NK-92 (cell line): ENCODE measurements around the gene DCDC2C.

Source experiments
- DNase-seq: peaks from one replicate; lab custom pipeline; 2025; ENCODE audit not compliant: unreplicated experiment; lab: John Stamatoyannopoulos, UW

The DCDC2C gene

DNA sequence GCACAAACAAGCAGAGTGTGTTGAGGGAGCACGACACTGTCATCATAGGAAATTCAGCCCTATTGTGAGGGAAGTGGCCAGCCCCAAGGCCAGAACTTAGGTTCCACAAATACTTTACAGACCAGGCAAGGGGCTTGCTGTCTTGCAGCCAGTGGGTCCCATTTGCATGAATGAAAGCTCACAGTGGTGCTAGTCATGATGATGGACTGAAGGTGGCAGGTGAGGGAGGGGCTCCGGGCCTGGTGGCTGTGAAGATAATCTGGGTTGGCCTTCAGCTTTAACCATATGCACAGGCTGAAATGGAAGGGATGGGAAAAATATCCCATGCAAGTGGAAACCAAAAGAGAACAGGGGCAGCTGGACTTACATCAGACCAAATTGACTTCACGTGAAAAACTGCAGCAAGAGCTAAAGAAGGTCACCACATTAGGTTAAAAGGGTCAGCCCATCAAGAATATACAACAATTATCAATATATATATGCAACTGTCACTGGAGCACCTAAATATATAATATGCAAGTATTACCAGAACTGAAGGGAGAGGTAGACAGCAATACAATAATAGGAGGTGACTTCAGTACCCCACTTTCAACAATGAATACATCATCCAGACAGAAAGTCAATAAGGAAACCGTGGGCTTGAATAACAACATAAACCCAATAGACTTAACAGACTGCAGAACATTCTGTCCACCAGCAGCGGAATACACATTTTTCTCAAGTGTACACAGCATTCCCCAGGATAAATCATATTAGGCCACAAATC is 39.6 kb downstream of the DCDC2C start:
- no peak for DNase-seq

DNA sequence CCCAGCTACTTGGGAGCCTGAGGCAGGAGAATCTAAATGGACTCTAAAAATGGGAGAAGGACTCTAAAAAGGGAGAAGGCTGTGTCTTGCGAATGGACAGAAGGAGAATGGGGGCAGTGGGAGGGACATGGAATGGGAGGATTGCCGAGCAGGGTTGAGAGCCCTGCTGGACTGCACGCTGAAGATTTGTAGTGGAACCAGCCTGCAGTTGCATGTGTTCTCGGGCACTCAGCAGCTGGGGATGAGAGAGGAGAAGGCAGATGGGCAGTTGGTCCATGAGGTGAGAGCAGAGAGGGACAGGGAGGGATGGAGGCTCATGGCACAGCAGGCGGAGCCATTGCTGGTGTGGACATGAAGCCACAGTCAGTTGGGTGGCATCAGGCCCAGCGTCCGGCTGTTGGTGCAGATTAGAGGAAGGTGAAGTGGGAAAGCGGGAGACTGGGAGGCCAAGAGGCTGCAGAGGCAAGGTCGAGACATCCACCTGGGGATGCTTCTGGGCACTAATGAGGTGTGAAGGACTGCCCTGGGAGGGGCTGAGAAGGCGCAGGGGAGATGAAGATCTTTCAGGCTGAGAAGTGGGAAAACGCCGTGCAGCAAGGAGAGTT is 40.7 kb downstream of the DCDC2C start:
- DNase-seq, result no peak

DNA sequence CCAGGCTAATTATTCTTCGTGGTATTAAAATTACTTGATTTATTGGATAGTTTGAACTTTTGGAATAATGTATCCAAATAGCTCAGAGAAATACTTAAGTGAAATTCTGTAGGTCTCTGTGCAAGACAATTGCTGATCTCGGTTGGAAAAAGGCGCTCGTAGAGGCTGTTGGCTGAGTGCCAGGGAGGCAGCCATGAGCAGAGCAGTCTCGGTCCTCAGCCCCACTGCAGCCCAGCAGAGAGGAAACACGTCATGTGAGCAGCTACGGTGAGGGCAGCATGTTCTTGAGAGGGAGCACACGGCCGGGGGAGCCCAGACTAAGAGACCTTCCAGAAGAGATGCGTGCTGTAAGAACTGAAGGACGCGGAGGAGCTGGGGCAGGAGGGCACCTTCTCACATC is 42.5 kb downstream of the DCDC2C start:
- DNase-seq, result no peak

DNA sequence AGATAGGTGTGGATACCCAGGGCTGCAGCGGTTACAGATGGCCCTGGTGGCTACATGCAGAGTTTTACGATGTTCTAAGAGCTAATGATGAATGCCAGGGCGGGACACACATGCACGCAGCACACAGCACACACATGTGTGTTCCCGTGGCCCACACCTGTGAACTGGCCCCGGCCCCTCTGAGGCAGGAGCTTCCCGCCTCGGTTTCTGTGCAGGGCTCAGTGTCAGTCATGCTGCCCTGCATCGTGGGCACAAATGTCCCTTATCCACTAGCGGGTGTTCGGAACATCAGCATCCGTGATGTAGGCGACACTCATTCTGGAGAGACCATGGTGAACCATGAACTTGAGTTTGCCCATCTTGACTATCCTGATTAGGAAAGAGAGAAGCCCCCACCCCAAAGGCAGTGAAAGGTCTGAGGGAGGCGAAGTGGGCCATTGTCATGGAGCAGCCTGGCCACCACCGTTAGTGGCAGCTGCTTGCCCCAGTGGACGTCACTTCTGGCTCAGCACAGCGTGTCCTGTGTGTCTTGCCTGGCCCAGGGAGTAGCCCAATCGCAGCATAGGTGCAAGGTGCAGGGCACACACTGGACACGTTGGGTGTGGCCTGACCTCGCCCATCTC is 43.8 kb downstream of the DCDC2C start:
- no peak for DNase-seq

DNA sequence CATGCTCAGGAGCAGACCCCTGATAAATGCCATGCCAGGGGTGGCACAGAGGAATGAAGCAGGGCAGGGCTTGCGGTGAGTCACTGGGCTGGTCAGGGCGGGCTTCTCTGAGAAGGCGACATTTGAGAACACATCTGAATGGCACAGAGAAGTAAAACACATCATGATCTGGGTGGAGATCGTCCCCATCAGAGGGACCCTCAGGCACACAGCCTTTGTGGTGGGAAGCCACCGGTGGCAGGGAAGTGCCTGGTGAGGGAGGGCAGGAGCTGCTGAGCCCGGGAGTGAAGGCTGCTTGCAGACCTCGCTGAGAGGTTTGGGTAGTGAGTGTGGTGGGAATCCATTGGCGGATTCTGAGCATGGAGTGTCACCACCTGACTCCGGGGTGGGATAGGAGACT is 44.5 kb downstream of the DCDC2C start:
- no peak for DNase-seq

DNA sequence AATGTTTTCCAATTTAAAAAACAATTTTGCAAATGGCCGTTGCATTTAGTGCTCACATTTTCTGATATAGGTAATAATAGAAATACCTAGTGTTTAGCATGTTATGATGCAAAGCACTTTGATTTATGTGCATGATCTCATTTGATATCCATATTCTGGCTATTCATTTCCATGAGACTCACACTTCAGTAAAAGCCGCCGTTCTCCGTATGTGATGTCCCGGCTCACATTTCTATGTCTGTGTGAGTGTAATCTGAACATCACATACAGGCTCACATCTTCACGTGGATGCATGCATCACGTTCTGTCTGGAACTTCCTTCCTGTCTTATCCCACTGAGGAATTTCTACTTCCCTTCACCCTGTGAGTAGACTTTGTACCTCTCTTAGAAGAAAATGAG is 45.8 kb downstream of the DCDC2C start:
- no peak for DNase-seq

DNA sequence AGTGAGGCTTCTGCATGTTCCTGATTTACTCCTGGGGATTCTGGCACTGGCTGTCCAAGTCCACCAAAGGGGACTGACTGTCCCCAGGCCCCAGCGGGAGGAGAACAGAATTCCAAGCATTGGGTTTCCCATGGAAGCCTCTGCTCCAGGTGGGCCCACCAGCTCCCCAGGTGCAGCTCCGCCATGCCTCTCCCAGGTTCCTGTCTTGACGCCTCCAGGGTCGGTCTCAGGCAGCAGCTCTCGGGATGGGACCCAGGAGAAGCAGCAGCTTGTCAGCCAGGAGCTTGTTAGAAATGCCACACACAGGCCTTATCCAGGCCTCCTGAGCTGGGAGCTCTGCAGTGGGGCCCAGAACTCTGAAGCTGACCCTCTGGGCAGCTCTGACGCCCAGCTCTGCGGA is 47.9 kb downstream of the DCDC2C start:
- no peak for DNase-seq

DNA sequence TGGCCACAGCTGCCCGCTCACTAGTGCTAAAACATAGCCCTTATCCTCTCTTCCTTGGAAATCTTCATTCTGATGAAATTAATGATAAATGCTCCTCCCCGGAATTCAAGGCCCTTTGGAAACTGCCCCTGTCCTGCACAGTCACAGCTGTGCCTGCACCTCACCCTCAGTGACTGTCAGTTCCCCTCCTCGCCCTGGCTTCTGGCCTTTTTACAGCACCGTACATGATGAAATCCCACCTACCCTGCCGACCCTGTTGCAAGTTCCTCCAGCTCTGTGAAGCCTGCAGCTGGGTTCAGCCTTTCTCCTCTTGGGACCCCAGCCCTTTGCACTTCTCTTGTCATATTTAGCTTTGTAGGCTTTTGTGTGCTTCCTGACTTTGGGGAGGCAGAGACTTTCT is 48.4 kb downstream of the DCDC2C start:
- DNase-seq, result no peak

DNA sequence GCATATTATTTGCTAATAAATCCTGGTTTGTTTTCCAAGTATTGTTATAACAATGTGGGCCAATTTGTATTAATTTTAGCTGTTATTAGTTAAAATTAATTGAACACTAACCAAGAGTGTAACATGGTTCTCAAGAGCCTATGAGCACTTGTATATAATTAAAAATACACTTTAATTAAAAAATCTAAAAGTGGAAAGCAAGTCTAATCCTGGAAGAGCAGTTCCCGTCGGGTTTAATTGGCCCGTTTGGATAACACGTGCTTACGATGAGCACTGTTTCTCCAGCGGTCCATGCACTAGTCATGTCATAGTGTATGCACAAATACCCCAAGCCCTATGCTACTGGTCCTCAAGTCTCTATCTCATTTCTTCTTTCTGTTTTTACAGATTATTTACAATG is 49.0 kb downstream of the DCDC2C start:
- DNase-seq, result no peak

DNA sequence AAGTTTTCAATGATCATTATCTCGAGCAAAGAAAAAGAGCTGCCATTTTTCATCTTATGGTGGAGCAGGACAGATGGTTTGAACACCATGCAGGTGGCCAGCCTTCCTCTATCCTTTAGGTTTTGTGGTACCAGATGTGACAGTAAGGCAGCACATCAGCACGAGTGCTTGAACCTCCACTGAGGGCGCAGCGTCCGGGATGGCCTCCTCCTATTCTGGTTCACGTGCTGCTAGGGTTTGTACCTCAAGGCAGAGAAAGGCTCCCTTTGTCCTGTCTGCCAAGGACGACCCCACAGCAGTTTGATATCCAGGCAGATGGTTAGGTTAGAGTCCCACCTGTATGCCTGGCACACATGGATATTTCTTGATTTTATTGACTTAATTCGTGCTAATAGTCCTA is 50.2 kb downstream of the DCDC2C start:
- DNase-seq, result no peak

DNA sequence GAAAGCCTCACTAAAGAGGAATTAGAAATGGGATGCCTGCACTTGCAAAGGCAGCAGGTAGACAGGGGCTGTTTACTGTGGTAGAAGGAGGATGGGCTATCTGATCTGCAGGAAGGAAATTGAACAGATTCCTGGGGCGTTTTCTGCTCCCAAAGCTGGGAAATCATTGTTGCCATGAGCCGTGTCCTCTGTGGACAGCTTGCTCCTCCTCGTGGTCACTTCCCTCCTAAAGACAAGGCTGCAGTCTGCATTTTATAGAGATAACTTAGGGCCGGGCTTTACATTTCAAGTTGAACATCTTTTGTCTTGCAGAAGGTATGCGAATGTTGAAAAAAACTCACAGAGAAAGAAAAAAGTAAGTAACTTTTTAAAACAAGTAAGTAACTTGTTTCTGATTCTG is 50.9 kb downstream of the DCDC2C start:
- no peak for DNase-seq

DNA sequence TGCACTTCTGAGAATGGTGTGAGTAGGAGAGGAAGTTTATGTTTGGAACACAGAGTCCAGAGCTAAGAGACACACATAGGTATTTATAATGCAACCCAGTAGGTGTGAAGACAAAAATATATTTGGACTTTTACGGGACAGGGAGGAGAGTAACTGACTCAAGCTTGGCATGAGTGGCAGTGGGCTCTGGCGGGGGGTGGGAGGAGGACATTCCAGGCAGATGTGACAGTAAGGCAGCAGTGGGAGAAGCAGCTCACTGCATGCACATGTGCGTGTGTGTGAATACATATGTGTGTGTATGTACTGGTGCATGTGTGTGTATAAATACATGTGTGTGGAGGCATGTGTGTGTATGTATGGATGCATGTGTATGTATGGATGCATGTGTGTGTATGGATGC is 51.4 kb downstream of the DCDC2C start:
- DNase-seq, result no peak

DNA sequence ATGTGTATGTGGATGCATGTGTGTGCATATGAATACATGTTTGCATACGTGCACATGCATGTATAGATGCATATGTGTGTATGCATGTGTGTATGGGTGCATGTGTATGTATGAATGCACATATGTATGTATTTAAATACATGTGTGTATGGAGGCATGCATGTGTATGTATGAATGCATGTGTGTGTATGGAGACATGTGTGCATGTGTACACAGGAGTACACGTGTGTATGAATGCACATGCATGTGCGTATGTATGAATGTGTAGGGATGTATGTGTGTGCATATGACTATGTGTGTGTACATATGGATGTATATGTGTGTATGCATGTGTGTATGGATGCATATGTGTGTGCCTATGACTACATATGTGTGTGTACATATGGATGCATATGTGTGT is 51.9 kb downstream of the DCDC2C start:
- no peak for DNase-seq

DNA sequence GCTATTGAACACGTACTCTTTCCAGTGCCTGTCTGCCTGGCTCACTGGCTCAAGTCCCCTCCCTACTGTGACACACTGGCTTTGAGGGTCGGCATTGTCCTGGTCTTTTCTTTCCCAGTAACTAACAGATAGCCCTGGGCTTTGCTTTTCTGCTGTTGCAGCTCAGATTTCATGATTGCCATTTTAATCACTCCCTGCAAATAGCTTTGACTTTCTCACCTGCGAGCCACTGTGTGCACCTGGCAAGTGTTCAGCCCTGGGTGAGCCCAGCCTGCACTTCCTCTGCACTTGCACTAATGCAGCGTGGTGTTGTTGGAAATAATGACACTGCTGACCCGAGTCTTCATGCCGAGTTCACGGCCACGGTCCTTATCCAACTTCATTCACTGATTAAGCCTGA is 52.9 kb downstream of the DCDC2C start:
- DNase-seq, result no peak

DNA sequence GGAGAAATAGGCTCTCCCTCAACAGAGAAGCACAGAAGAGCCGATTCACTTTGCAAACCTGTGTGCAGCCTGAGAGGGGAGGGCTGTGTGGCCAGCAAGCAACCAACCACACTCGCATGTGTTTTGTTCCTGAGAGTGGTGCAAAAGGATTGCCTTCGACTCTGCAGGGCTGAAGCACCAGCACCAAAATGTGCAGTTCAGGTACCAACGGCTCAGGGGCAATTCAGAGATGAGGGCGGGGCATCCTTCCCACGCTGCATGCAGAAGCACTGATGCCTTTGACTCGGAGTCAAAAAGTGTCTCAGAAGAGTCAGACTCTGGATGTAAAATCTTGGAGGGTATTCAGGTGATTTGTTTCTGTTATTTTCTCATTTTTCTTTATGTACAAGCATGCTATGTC is 55.5 kb downstream of the DCDC2C start:
- no peak for DNase-seq

DNA sequence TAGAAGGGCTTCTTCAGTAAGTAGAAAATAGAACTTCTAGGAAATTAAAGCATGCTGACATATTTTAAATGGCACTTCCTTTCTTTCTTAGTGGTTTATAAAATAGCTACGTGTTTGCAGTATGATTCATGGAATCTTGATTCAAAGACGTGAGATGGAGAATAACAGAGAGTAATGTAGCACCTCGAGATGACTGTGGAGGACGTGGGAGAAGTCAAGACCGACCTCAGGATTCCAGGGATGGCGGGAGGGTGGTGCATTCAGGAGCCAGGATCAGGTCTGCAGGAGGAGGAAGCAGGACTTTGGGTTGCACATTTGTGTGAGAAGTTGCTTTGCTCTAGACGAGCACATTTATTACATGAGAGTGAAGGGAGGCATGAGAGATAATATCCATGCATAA is 56.0 kb downstream of the DCDC2C start:
- no peak for DNase-seq

DNA sequence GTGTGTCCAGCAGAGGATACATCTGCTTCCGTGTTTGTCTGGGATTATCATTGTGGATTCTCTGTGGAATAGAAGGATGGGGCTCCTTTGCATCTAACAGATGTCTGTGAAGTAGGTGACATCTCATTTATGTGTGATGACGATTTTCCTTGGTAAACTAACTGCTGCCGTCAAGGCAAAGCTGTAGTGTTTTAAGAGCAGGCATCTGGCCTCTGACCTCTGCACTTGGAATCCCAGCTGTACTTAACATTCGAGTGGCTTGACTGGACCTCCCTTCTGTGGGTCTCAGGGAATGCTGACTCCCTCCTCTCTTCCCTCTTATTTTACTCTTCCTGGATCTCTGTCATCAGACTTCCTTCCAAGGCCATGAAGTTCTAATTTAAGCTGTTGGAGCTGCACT is 56.4 kb downstream of the DCDC2C start:
- no peak for DNase-seq

DNA sequence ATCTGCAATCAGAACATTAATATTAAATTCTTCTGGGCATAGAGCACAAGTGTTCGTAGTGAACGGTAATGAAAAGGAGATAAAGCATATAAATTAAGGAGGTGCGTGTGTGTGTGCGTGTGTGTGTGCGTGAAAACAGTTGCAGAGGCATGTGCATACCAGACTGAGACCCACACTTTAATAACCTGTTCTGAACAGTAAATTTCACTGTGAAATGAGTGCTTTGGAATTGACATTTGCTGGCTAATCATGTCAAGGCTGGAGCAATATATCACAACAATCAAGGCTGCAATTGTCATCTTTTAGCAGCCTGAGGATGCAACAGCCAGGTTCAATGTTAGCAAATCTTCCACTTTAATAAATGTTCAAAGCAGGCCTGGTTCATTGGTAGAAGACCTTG is 57.9 kb downstream of the DCDC2C start:
- DNase-seq, result no peak

DNA sequence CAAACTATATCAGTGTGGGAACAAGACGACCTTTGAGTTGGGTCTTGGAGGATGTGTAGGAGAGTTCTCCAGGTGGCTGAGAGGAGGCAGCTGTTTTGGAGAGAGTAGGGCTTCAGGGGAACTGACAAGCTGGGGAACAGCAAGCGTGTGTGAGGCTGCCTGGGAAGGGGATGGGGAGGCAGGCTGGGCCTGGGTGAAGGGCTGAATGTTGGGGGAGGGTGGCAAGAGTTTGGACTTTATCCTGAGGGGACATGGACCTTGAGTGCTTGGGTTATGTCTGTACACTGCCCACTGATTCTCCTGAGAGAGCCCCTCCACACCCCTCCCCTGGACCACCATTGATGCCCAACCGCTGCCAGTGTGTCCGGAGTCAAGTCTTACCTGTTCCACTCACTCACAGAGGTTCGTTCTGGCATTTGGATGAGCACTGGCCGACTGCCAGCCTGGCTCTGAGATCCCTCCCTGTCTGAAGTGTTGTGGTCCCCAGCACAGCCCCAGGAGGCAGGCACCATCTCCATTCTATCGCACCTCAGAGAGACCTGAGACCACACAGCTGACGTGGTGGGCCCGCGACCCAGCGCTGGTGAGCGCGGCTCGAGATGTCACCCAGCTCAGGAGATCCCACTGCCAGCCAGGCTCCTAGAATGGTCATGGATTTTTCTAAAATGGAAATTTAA is 59.5 kb downstream of the DCDC2C start:
- no peak for DNase-seq

DNA sequence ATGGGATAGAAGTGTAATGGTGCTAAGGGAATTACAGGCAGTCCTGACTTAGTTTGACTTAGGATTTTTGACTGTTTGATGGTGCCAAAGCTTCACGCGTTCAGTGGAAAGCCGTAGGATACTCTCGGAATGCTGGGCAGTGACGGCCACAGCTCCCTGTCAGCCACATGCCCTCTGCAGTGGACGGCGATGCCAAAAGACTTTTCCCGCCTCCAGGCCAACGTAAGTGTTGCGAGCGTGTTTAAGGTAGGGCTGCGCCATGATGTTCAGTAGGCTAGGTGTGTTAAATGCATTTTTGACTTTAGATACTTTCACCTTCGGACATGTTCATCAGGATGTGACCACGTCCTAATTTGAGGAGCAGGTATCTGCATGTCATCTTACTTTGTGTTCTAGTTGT is 63.4 kb downstream of the DCDC2C start:
- no peak for DNase-seq

DNA sequence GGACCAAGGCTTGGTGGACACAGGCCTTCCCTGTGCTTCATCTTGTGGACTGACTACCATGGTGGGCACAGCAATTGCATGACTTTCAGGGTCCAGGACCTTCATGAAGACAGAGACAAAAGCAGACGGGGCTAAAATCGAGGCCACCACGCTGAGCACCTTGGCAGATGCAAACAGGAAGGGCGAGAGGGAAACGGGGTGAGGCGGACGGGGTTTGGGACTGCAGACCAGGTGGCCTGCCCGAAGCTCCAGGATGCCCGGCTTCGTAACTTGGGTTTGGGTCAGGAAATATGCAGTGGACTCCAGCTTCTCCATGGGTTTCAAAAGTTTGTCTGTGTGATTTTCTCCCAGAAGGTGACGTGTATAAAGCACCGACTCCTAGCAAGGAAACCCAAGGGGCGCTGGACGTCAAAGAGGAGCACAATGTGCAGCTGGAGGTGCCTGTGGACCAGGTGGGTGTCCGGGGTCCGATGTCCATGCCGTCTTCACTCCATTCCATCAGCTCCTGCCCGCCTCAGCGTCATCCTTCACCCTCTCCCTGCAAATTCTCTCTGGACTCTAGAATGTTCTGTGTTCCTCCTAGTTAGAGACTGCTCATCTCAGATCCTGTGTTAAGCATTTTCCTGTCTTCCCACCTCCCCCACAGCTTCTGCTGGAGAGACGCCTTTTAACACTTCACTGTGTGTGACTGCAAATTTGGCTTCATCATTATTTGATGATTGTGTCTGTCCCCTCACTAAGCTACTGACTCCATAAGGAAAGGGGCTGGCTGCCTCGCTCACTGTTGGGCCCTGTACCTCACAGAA is 65.8 kb downstream of the DCDC2C start:
- no peak for DNase-seq
